IPS-18a (cell line): ENCODE data around the gene ZNF33A.
"Not testable (repeated sequence)": the region's sequence is repeated elsewhere in the genome, so short reads cannot be mapped to it uniquely, and the experiment has no call there.

ENCODE experiments used
- H3K27ac ChIP-seq: one replicate; pipeline ENCODE4 v1.5.1; 2013; ENCODE audit warnings: low read length
- H3K27me3 ChIP-seq: one replicate; pipeline ENCODE4 v1.6.1; 2013; ENCODE audit warnings: mild to moderate bottlenecking, low read length; ENCODE audit not compliant: control insufficient read depth, insufficient read depth
- H3K36me3 ChIP-seq: one replicate; pipeline ENCODE4 v1.6.1; 2013; ENCODE audit warnings: low read depth, low read length; ENCODE audit not compliant: control insufficient read depth
- H3K4me1 ChIP-seq: one replicate; pipeline ENCODE4 v1.6.1; 2013; ENCODE audit warnings: low read depth, low read length; ENCODE audit not compliant: control insufficient read depth
- H3K4me3 ChIP-seq: one replicate; pipeline ENCODE4 v1.5.1; 2013; ENCODE audit warnings: low read length
- H3K9ac ChIP-seq: one replicate; pipeline ENCODE4 v1.6.1; 2013; ENCODE audit warnings: mild to moderate bottlenecking, low read length, moderate library complexity
- H3K9me3 ChIP-seq: one replicate; pipeline ENCODE4 v1.6.1; 2013; ENCODE audit warnings: low read depth, low read length; ENCODE audit not compliant: control insufficient read depth

ZNF33A gene

DNA sequence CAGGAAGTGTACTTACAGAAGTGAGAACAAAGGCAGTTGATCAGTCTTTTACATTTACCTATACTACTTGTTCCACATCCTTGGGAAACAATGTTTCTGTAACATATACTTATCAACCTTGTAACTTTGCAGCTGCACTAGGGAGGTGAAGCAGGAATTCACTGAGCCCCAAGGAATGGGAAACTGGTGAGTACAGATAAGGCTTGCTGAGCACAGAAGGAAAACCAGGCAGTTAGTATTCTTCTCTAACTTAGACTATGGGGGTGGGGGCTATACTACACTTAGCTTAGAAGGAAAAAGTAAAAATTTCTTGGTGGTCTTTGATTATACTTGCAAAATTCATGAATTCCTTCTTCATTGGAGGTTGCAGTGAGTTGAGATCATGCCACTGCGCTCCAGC, 6.9 kb upstream of the ZNF33A start:
- Histone ChIP-seq H3K27me3 (no peaks in the 10 kb centered on the region), H3K36me3 (no peaks in the 10 kb centered on the region), H3K4me3 (no peak overlapping the region), H3K27ac (no peak overlapping the region), H3K9me3 (peaks cover 3% of the 10 kb centered on the region), H3K9ac (no peak overlapping the region), H3K4me1 (no peaks in the 10 kb centered on the region)

DNA sequence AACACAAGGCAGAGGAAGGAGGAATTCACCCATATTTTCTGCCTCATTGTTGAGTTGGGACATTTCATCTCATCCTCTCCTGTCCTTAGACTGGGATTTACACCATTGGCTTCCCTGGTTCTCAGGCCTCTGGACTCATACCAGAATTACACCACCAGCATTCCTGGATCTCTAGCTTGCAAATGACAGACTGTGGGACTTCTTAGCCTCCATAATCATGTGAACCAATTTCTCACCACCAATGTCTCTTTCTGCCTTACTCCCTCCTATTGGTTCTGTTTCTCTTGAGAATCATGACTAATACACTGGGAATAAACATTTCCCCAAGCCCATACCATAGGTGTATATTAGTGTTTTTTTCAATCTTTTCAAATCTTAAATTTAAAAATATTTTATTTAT, 2.9 kb upstream of the ZNF33A start:
- Histone ChIP-seq H3K9ac (no peak overlapping the region), H3K27ac (no peak overlapping the region), H3K36me3 (no peaks in the 10 kb centered on the region), H3K27me3 (no peaks in the 10 kb centered on the region), H3K9me3 (no peaks in the 10 kb centered on the region), H3K4me1 (peaks cover 5% of the 10 kb centered on the region), H3K4me3 (no peak overlapping the region)

DNA sequence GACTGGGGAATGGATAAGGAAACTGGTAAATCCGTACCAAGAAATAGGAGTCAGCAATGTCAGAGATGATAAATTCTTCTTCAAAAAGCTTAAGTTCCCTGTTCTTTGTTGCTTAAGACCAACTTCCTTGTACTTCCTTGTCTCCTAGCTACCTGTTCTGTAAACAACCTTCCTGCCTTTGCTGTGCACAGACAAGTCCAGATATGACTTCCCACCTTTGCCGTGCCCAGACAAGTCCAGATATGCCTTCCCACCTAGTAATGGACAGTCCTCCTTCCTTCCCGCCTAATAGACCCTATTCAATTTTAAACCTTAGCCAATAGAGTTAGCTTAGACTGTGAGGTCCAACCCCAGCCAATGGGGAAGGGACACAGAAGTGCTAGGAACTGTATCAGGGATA, 2.5 kb upstream of the ZNF33A start:
- Histone ChIP-seq H3K4me1 (peaks cover 5% of the 10 kb centered on the region), H3K36me3 (no peaks in the 10 kb centered on the region), H3K27me3 (no peaks in the 10 kb centered on the region), H3K9me3 (no peaks in the 10 kb centered on the region), H3K27ac (no peak overlapping the region), H3K9ac (no peak overlapping the region), H3K4me3 (no peak overlapping the region)

DNA sequence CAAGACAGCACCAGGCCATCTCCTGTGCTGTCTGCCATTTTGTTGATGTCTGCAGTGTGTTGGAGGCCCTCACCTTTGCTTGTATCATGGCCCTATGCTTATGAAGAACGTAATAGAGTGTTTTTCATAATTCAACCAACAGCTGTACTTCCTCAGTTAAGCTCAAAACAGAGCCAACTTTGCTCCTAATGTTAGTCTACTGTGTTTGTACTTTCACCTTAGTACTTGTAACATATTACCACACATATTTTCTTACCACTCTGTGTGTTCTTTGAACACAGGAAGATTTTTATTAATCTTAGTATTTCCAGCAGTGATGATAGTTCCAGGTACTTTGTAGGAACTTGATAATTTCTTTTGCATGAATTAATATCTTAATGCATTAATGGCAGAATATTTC, 5.9 kb downstream of the ZNF33A start:
- Histone ChIP-seq H3K4me3 (no peak overlapping the region), H3K9ac (no peak overlapping the region), H3K36me3 (peaks cover 65% of the 10 kb centered on the region), H3K27ac (no peak overlapping the region), H3K27me3 (no peaks in the 10 kb centered on the region), H3K9me3 (no peaks in the 10 kb centered on the region), H3K4me1 (peaks cover 5% of the 10 kb centered on the region)

DNA sequence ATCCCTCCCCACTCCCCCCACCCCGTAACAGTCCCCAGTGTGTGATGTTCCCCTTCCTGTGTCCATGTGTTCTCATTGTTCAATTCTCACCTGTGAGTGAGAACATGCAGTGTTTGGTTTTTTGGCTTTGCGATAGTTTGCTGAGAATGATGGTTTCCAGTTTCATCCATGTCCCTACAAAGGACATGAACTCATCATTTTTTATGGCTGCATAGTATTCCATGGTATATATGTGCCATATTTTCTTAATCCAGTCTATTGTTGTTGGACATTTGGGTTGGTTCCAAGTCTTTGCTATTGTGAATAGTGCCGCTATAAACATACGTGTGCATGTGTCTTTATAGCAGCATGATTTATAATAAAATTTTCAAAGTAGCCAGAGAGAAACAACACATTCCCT, 8.6 kb downstream of the ZNF33A start:
- not testable (repeated sequence) for H3K4me1 ChIP-seq, H3K9me3 ChIP-seq, H3K9ac ChIP-seq, H3K4me3 ChIP-seq, H3K27me3 ChIP-seq, H3K27ac ChIP-seq
- peaks cover 81% of the 10 kb centered on the region for H3K36me3 ChIP-seq

DNA sequence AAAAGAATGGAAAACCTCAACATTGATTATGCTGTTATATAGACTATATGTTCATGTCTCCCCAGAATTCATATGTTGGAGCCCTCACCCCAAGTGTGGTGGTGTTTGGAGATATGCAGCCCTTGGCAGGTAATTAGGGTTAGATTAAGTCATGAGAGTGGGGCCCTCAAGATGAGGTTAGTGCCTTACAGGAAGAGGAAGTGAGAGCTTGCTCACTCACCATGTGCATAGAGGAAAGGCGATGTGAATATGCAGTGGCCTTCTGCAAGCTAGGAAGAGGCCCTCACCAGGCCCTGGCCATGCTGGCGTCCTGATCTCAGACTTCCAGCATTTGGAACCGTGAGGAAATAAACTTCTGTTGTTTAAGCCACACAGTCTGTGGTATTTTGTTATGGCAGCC, 14.8 kb downstream of the ZNF33A start:
- Histone ChIP-seq H3K36me3 (peaks cover 57% of the 10 kb centered on the region), H3K9ac (no peak overlapping the region), H3K4me1 (no peaks in the 10 kb centered on the region), H3K27me3 (no peaks in the 10 kb centered on the region), H3K4me3 (no peak overlapping the region), H3K27ac (no peak overlapping the region), H3K9me3 (no peaks in the 10 kb centered on the region)

DNA sequence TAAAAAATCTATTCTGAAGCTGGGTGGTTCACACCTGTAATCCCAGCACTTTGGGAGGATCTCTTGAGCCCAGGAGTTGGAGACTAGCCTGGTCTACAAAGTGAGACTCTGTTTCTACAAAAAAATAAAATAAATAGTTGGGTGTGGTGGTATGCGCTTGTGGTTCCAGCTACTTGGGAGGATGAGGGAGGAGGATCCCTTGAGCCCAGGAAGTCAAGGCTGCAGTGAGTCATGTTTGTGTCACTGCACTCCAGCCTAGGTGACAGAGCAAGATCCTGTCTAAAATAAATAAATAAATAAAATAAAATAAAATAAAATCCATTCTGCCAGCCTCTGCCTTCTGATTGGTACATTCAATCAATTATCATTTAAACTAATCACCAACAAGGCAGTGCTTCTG, 17.5 kb downstream of the ZNF33A start:
- H3K36me3 ChIP-seq, result peaks cover 39% of the 10 kb centered on the region
- H3K9ac ChIP-seq, result no peak overlapping the region
- no peaks in the 10 kb centered on the region for H3K27me3 ChIP-seq
- H3K4me3 ChIP-seq, result no peak overlapping the region
- H3K4me1 ChIP-seq, result no peaks in the 10 kb centered on the region
- H3K27ac ChIP-seq, result no peak overlapping the region
- H3K9me3 ChIP-seq, result no peaks in the 10 kb centered on the region

DNA sequence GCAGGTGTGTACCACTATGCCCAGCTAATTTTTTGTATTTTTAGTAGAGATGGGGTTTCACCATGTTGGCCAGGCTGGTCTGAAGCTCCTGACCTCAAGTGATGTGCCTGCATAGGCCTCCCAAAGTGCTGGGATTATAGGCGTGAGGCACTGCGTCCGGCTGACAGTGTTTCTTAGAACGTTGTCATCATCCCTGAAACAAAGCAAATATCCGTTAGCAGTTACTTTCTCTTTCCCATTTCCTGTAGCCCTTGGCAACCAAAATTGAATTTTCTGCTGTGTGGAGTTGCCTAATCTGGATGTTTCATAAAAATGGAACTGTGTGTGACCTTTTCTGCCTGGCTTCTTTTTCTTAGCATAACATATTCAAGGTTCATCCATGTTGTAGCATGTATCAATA, 22.4 kb downstream of the ZNF33A start:
- H3K4me3 ChIP-seq, result no peak overlapping the region
- no peak overlapping the region for H3K9ac ChIP-seq
- H3K27me3 ChIP-seq, result no peaks in the 10 kb centered on the region
- no peak overlapping the region for H3K27ac ChIP-seq
- peaks cover 25% of the 10 kb centered on the region for H3K36me3 ChIP-seq
- no peaks in the 10 kb centered on the region for H3K4me1 ChIP-seq
- H3K9me3 ChIP-seq, result no peaks in the 10 kb centered on the region

DNA sequence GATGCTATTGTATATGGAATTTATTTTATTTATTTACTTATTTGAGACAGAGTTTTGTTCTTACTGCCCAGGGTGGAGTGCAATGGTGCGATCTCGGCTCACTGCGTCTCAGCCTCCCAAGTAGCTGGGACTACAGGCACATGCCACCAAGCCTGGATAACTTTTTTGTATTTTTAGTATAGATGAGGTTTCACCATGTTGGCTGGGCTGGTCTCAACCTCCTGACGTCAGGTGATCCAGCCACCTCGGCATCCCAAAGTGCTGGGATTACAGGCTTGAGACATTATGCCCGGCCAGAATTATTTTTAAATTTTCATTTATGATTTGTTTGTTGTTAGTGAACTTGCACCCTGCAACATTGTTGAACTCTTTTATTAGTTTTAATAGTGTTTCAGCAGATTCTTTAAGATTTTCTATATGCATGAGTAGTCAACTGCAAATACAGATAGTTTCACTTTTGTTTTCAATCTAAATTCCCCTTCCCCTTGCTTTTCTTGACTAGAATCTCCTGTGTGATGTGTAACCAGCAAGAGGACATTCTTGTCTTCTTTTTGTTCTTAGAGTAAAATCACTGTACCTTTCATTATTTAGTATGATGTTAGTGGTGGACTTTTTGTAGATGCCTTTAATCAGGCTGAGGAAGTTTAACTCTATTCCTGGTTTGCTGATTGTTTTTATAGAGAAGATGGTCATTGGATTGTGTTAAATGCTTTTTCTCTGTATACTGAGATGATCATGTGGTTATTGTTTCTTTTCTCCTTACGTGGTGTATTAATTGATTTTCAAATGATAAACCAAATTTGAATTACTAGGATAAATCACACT, 27.8 kb downstream of the ZNF33A start:
- Histone ChIP-seq H3K36me3 (peaks cover 13% of the 10 kb centered on the region), H3K9ac (no peak overlapping the region), H3K4me1 (no peaks in the 10 kb centered on the region), H3K27ac (no peak overlapping the region), H3K9me3 (no peaks in the 10 kb centered on the region), H3K27me3 (no peaks in the 10 kb centered on the region), H3K4me3 (no peak overlapping the region)

DNA sequence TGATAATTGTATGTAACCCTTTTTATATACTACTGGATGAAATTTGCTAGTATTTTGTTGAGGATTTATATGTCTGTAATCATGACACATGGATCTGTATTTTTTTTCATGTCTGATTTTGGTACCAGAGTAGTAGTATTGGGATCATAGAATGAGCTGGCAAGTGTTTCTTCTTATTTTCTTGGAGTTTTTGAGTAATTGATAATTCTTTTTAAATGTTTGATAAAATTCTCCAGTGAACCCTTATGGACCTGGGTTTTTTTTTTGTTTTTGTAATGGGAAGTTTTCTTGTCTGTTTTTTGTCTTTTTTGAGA, 28.4 kb downstream of the ZNF33A start:
- Histone ChIP-seq H3K27me3 (no peaks in the 10 kb centered on the region), H3K9me3 (no peaks in the 10 kb centered on the region), H3K4me1 (no peaks in the 10 kb centered on the region), H3K27ac (no peak overlapping the region), H3K36me3 (peaks cover 17% of the 10 kb centered on the region), H3K4me3 (no peak overlapping the region), H3K9ac (no peak overlapping the region)

DNA sequence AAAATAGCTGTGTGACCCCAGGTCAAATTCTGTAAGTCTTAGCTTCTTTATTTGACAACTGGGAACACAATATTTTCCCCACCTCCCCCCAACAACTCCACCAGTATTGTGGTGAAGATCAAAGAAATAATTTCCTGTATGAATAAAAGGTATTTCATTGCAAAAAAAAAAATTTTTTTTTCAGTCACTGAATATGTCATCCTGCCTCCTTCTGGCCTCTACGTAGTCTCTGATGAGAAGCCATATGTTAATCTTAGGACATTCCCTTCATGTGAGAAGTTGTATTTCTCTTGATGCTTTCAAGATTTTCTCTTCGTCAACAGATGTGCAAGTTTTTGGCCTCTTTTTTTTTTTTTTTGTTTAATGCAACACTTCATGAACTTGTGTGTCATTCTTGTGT, 33.0 kb downstream of the ZNF33A start:
- H3K27me3 ChIP-seq, result no peaks in the 10 kb centered on the region
- H3K36me3 ChIP-seq, result peaks cover 8% of the 10 kb centered on the region
- H3K27ac ChIP-seq, result no peak overlapping the region
- peaks cover 3% of the 10 kb centered on the region for H3K9me3 ChIP-seq
- H3K9ac ChIP-seq, result no peak overlapping the region
- H3K4me1 ChIP-seq, result no peaks in the 10 kb centered on the region
- H3K4me3 ChIP-seq, result no peak overlapping the region

DNA sequence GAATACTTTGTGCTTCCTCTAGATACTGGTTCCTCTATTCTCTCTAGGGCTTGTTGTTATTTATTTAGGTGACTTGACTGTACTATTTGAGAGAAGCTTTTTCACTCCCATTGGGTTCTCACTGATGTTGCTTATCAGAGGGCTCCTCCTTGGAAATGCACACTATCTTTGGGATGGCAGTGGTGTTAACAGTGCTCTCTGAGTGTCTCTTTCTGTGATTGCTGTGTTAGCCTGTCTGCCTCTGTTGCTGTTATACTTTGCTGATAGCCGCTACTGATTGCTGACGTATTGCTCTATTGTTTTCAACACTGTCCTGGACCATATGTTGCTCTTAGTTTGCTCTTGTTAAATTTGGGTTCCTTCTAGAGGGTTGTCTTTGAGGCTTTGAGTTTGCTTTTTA, 34.7 kb downstream of the ZNF33A start:
- H3K4me3 ChIP-seq, result no peak overlapping the region
- no peaks in the 10 kb centered on the region for H3K27me3 ChIP-seq
- no peaks in the 10 kb centered on the region for H3K4me1 ChIP-seq
- peaks cover 8% of the 10 kb centered on the region for H3K36me3 ChIP-seq
- no peak overlapping the region for H3K9ac ChIP-seq
- H3K27ac ChIP-seq, result no peak overlapping the region
- peaks cover 7% of the 10 kb centered on the region for H3K9me3 ChIP-seq
